ENCODE results near the gene CRACR2B.

Gene CRACR2B

GRCh38 chr11:838441-839279 lies 10.9 kb downstream of the CRACR2B start:
- Histone ChIP-seq H3K27ac (ENCODE audit: low read depth, low read length) (no peak overlapping the region), H3K4me3 (ENCODE audit: low read depth in 1 of 5, low read length in 5 of 5) (no peak overlapping the region), H3K4me1 (ENCODE audit: control insufficient read depth in 5 of 5, insufficient read depth in 5 of 5, low read length in 5 of 5) (peaks cover 12 to 79% (median 57%) of the 10 kb centered on the region in 5 donors), H3K27me3 (ENCODE audit: control insufficient read depth in 5 of 5, insufficient read depth in 4 of 5, low read length in 5 of 5) (no peaks in the 10 kb centered on the region), H3K9me3 (ENCODE audit: control insufficient read depth in 5 of 5, low read length in 5 of 5) (no peaks in the 10 kb centered on the region), H3K9ac (ENCODE audit: low read length in 5 of 5) (no peak overlapping the region), H3K36me3 (ENCODE audit: control insufficient read depth in 5 of 5, insufficient read depth in 5 of 5, low read length in 5 of 5) (peaks cover 0 to 52% (median 47%) of the 10 kb centered on the region in 5 donors)

GRCh38 chr11:839280-839623 lies 11.5 kb downstream of the CRACR2B start:
- H3K9me3 ChIP-seq (ENCODE audit: control insufficient read depth in 5 of 5, low read length in 5 of 5) = no peaks in the 10 kb centered on the region
- H3K4me3 ChIP-seq (ENCODE audit: low read depth in 1 of 5, low read length in 5 of 5) = no peak overlapping the region
- H3K9ac ChIP-seq (ENCODE audit: low read length in 5 of 5) = peak overlapping the region in 1 of 5 donors; percentile 41
- peaks cover 12 to 79% (median 56%) of the 10 kb centered on the region in 5 donors for H3K4me1 ChIP-seq (ENCODE audit: control insufficient read depth in 5 of 5, insufficient read depth in 5 of 5, low read length in 5 of 5)
- H3K36me3 ChIP-seq (ENCODE audit: control insufficient read depth in 5 of 5, insufficient read depth in 5 of 5, low read length in 5 of 5) = peaks cover 0 to 52% (median 47%) of the 10 kb centered on the region in 5 donors
- no peaks in the 10 kb centered on the region for H3K27me3 ChIP-seq (ENCODE audit: control insufficient read depth in 5 of 5, insufficient read depth in 4 of 5, low read length in 5 of 5)
- no peak overlapping the region for H3K27ac ChIP-seq (ENCODE audit: low read depth, low read length)

DNA sequence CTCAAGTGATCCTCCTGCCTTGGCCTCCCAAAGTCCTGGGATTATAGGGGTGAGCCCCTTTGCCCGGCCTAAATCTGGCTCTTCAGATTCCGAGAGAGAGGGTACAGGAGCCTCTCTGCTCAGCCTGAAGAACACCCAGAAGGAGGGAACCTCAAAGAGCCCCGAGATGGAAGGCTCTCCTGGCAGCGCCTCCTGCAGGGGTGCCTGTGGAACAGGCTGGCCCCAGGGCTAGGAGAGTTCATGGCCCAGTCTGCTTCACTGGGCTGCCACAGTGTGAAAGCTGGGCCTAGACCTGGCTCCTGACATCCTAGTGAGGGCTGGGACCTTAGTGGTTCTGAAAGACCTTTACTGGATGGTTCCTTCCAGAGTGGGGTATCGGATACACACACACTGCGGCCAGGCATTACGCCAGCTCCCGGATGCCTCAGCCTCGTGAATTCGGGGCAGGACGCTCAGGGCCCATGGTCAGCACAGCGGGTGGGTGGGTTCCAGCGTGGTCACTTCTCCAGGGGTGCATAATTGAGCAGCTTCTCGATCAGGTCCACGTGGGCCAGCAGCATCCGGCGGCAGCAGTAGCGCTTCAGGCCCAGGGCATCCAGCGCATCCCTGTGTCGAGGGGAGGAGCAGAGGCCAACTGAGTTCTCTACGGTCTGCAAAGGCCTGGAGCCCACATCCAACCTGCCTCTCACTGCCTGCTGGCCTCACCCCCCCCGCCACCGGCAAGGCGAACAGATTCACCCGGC lies 12.3 kb downstream of the CRACR2B start:
- Histone ChIP-seq H3K9ac (ENCODE audit: low read length in 5 of 5) (peak overlapping the region in 4 of 5 donors; percentile 6 to 57 (median 40)), H3K9me3 (ENCODE audit: control insufficient read depth in 5 of 5, low read length in 5 of 5) (no peaks in the 10 kb centered on the region), H3K4me3 (ENCODE audit: low read depth in 1 of 5, low read length in 5 of 5) (peak overlapping the region in 1 of 5 donors; percentile 94), H3K27ac (ENCODE audit: low read depth, low read length) (peak overlapping the region; percentile 72), H3K27me3 (ENCODE audit: control insufficient read depth in 5 of 5, insufficient read depth in 4 of 5, low read length in 5 of 5) (no peaks in the 10 kb centered on the region), H3K36me3 (ENCODE audit: control insufficient read depth in 5 of 5, insufficient read depth in 5 of 5, low read length in 5 of 5) (peaks cover 0 to 52% (median 47%) of the 10 kb centered on the region in 5 donors), H3K4me1 (ENCODE audit: control insufficient read depth in 5 of 5, insufficient read depth in 5 of 5, low read length in 5 of 5) (peaks cover 11 to 78% (median 57%) of the 10 kb centered on the region in 5 donors)

DNA sequence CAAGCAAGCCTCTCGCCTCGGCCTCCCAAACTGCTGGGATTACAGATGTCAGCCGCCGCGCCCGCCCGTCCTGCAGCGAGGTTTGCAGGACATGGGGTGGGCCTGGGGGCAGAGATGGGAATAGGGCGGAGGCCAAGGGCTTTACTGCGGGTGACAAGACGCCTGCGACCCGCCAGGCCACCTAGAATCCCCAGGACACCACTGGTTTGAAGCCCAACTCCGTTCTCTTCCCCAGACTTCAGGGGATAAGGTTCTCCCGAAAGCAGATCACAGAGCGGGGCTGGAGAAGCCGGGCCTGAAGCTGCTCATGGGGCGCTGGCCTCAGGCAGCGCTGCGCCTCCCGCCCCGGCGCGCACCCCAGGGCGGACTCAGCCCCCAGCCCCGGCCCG lies 14.3 kb downstream of the CRACR2B start:
- Histone ChIP-seq H3K9me3 (ENCODE audit: control insufficient read depth in 5 of 5, low read length in 5 of 5) (no peaks in the 10 kb centered on the region), H3K27ac (ENCODE audit: low read depth, low read length) (peak overlapping the region; percentile 92), H3K4me3 (ENCODE audit: low read depth in 1 of 5, low read length in 5 of 5) (peak overlapping the region; percentile 84 to 94 (median 86)), H3K36me3 (ENCODE audit: control insufficient read depth in 5 of 5, insufficient read depth in 5 of 5, low read length in 5 of 5) (peaks cover 0 to 42% (median 37%) of the 10 kb centered on the region in 5 donors), H3K4me1 (ENCODE audit: control insufficient read depth in 5 of 5, insufficient read depth in 5 of 5, low read length in 5 of 5) (peaks cover 15 to 86% (median 71%) of the 10 kb centered on the region in 5 donors), H3K9ac (ENCODE audit: low read length in 5 of 5) (peak overlapping the region in 4 of 5 donors; percentile 76 to 86 (median 84)), H3K27me3 (ENCODE audit: control insufficient read depth in 5 of 5, insufficient read depth in 4 of 5, low read length in 5 of 5) (no peaks in the 10 kb centered on the region)

DNA sequence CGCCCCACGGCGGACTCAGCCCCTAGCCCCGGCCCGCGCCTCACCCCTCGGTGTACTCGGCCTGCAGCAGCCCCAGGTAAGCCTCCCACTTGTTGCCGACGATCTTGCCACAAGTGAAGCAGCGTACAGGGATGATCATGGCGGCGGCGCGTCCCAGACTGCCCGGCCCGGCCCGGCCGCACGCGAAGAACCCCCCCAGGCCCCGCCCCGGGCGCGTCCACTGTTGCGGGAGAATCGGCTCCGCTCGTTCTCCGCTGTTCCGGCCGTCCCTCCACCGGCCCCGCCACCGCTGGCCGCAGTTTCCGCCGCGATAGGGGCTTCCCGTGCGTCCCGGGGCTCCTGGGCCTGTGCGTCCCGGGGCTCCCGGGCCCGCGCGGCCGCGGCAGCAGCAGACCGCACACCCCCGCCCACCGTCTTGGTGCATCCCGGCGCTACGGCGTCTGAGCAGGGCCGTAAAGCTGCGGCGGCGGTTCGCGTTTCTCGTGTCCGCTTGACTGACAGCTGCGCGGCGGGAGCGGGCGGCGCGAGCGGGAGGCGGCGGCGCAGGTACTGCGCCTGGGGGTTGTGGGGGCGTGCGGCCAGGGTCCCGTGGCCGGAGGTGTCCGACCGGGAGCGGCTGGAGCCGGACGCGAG lies 14.8 kb downstream of the CRACR2B start, which contains the start of the genes POLR2L and TSPAN4:
TSS of gene POLR2L (minus strand) at position 160 of the 633 bp plus-strand sequence. CDS start at position 139, 21 bp downstream.
TSS of gene TSPAN4 (plus strand) at position 483 of the 633 bp plus-strand sequence. CDS start 7,453 bp downstream, outside the sequence.
- H3K4me3 ChIP-seq (ENCODE audit: low read depth in 1 of 5, low read length in 5 of 5) = peak within 1 kb of the TSS; percentile 84 to 94 (median 86)
- peaks cover 15 to 83% (median 71%) of the 10 kb centered on the region in 5 donors for H3K4me1 ChIP-seq (ENCODE audit: control insufficient read depth in 5 of 5, insufficient read depth in 5 of 5, low read length in 5 of 5)
- peak within 1 kb of the TSS; percentile 92 for H3K27ac ChIP-seq (ENCODE audit: low read depth, low read length)
- H3K9me3 ChIP-seq (ENCODE audit: control insufficient read depth in 5 of 5, low read length in 5 of 5) = no peaks in the 10 kb centered on the region
- no peaks in the 10 kb centered on the region for H3K27me3 ChIP-seq (ENCODE audit: control insufficient read depth in 5 of 5, insufficient read depth in 4 of 5, low read length in 5 of 5)
- H3K9ac ChIP-seq (ENCODE audit: low read length in 5 of 5) = peak within 1 kb of the TSS in 4 of 5 donors; percentile 76 to 89 (median 84)
- peaks cover 0 to 37% (median 35%) of the 10 kb centered on the region in 5 donors for H3K36me3 ChIP-seq (ENCODE audit: control insufficient read depth in 5 of 5, insufficient read depth in 5 of 5, low read length in 5 of 5)

DNA sequence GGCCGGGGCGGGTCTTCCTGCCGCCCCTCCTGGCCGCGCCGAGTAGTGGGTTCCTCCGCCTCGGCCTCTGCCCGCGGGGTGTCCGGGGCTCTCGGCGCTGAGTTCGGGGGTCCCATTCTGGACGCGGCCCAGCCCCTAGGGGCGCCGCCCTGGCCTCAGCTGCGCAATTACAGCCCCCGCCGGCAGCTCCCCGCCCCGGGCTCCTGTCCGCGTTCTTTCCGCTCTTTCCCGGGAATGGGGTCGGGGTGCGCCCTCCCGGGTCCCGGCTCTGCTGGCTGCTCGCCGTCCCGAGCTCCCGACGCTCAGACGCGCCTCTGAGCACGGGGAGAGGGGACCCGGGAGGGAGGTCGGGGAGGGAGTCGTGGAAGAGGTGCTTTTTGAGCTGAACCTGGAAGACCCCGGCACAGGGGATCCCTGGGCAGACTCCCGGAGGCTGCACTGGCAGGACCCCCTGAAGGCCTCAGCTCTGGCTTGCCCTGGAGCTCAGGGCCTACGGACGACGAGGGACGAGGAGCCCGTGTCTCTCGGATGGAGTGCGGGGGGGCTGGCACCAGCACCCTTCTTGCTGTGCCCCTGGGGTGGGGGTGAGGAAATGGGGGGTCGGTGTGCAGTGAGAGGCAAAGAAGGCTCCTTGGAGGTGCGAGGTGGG lies 15.5 kb downstream of the CRACR2B start:
- H3K4me1 ChIP-seq (ENCODE audit: control insufficient read depth in 5 of 5, insufficient read depth in 5 of 5, low read length in 5 of 5) = peaks cover 15 to 84% (median 76%) of the 10 kb centered on the region in 5 donors

DNA sequence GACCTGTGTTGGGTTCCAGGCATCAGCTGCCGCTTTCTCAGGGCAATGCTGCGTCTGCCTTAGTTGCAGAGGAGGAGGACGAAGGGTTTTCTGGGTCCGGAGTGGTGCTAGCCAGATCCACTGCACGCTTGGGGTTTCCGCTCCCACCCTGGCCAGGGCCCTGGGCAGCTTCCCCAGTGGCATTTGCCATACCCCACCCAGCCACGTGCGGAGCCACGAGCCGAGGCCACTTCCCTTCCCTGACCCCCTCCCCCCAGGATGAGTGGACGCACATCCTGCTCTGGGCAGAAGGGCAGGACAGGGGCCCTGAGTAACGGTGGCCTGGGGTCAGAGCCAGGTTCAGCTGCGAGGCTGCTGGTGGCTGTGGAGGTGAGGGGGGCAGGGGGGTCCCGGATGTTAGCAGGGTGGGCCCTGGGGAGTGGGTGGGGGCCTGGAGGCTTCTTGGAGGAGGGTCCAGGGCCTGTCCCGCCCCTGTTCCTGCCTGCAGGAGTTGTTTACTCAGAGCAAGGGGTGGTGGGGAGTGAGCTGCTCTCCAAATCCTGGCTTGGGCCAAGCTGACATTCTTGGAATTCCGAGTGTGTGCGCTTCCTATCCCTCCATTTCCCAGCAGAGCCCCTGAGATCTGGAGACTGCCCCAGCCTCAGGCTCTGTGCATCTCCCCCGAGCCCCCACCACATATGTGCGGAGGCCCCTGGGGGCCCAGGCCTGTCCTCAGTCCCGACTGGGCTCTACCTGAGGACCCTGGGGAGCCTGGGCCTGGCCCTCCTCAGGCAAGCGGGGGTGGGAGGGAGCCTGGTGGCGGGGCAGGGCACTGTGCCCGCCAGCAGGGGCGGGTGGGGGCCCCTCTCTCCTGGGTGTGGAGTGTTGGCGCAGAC lies 16.3 kb downstream of the CRACR2B start:
- peak overlapping the region; percentile 4 to 89 (median 77) for H3K9ac ChIP-seq (ENCODE audit: low read length in 5 of 5)

More for the DNA sequence above, 15.5 kb downstream of the CRACR2B start:
- Histone ChIP-seq H3K9me3 (ENCODE audit: control insufficient read depth in 5 of 5, low read length in 5 of 5) (no peaks in the 10 kb centered on the region), H3K4me3 (ENCODE audit: low read depth in 1 of 5, low read length in 5 of 5) (peak overlapping the region; percentile 35 to 94 (median 86)), H3K36me3 (ENCODE audit: control insufficient read depth in 5 of 5, insufficient read depth in 5 of 5, low read length in 5 of 5) (peaks cover 0 to 30% (median 28%) of the 10 kb centered on the region in 5 donors), H3K9ac (ENCODE audit: low read length in 5 of 5) (peak overlapping the region in 4 of 5 donors; percentile 73 to 89 (median 80)), H3K27me3 (ENCODE audit: control insufficient read depth in 5 of 5, insufficient read depth in 4 of 5, low read length in 5 of 5) (no peaks in the 10 kb centered on the region), H3K27ac (ENCODE audit: low read depth, low read length) (peak overlapping the region; percentile 92)

GRCh38 chr11:844693-845644 lies 17.2 kb downstream of the CRACR2B start:
- no peaks in the 10 kb centered on the region for H3K9me3 ChIP-seq (ENCODE audit: control insufficient read depth in 5 of 5, low read length in 5 of 5)
- H3K27me3 ChIP-seq (ENCODE audit: control insufficient read depth in 5 of 5, insufficient read depth in 4 of 5, low read length in 5 of 5) = no peaks in the 10 kb centered on the region
- peak overlapping the region in 4 of 5 donors; percentile 62 to 94 (median 85) for H3K4me3 ChIP-seq (ENCODE audit: low read depth in 1 of 5, low read length in 5 of 5)
- peaks cover 15 to 81% (median 74%) of the 10 kb centered on the region in 5 donors for H3K4me1 ChIP-seq (ENCODE audit: control insufficient read depth in 5 of 5, insufficient read depth in 5 of 5, low read length in 5 of 5)
- H3K36me3 ChIP-seq (ENCODE audit: control insufficient read depth in 5 of 5, insufficient read depth in 5 of 5, low read length in 5 of 5) = peaks cover 0 to 12% (median 11%) of the 10 kb centered on the region in 5 donors
- peak overlapping the region; percentile 92 for H3K27ac ChIP-seq (ENCODE audit: low read depth, low read length)
- peak overlapping the region in 3 of 5 donors; percentile 51 to 79 (median 73) for H3K9ac ChIP-seq (ENCODE audit: low read length in 5 of 5)

More for the DNA sequence above, 16.3 kb downstream of the CRACR2B start:
- Histone ChIP-seq H3K27ac (ENCODE audit: low read depth, low read length) (peak overlapping the region; percentile 92), H3K4me1 (ENCODE audit: control insufficient read depth in 5 of 5, insufficient read depth in 5 of 5, low read length in 5 of 5) (peaks cover 15 to 85% (median 78%) of the 10 kb centered on the region in 5 donors), H3K27me3 (ENCODE audit: control insufficient read depth in 5 of 5, insufficient read depth in 4 of 5, low read length in 5 of 5) (no peaks in the 10 kb centered on the region), H3K36me3 (ENCODE audit: control insufficient read depth in 5 of 5, insufficient read depth in 5 of 5, low read length in 5 of 5) (peaks cover 0 to 22% (median 20%) of the 10 kb centered on the region in 5 donors), H3K9me3 (ENCODE audit: control insufficient read depth in 5 of 5, low read length in 5 of 5) (no peaks in the 10 kb centered on the region), H3K4me3 (ENCODE audit: low read depth in 1 of 5, low read length in 5 of 5) (peak overlapping the region; percentile 59 to 94 (median 86))
